IMR-90 (cell line): ENCODE data around the gene HOXB2. TPM values are rescaled to one million over a fixed set of nuclear protein-coding genes. Genes with fewer than 3 reads are reported as not detected.

Experiments
- ATAC-seq: fragments of 200-7000 bp; cut with Tn5 transposase; 2 replicates; pipeline ENCODE4 v1.9.1; 2020; ENCODE audit warnings: low read depth, mild to moderate bottlenecking, moderate library complexity
- BruUV-seq: library from RNA; stranded (reverse); fragments of 400-500 nt; replicated peaks from 2 replicates; lab custom pipeline; 2021; lab: Mats Ljungman, UMichigan
- CTCF ChIA-PET: fragments of 300-600 bp; formaldehyde crosslinking; extraction: SDS; loops from one replicate; lab custom pipeline; 2021; ENCODE audit warnings: antibody characterized with exemption; lab: Yijun Ruan, JAX
- POLR2A ChIA-PET: fragments of 300-600 bp; sonication (Branson Sonifier 250); formaldehyde crosslinking; loops from one replicate; lab custom pipeline; 2022; ENCODE audit warnings: antibody characterized with exemption; ENCODE audit not compliant: unreplicated experiment; lab: Charles Lee
- DNase-seq: peaks from one replicate; pipeline ENCODE4 v3.0.0; 2013
- H2AFZ ChIP-seq: replicated peaks from 2 replicates; pipeline ENCODE3; 2013; ENCODE audit warnings: low read length, mild to moderate bottlenecking; ENCODE audit not compliant: poor library complexity
- H2AK5ac ChIP-seq: 2 replicates; pipeline ENCODE4 v1.6.1; 2013; ENCODE audit warnings: low read depth, low read length, inconsistent platforms
- H2AK9ac ChIP-seq: replicated peaks from 2 replicates; pipeline ENCODE3; 2013; ENCODE audit warnings: mild to moderate bottlenecking, low read depth, low read length, moderate library complexity; ENCODE audit not compliant: poor library complexity
- H2BK120ac ChIP-seq: 2 replicates; pipeline ENCODE4 v1.6.1; 2013; ENCODE audit warnings: low read depth, low read length, inconsistent platforms
- H2BK15ac ChIP-seq: 3 replicates; pipeline ENCODE4 v1.6.1; 2013; ENCODE audit warnings: low read depth, low read length, inconsistent platforms
- H2BK20ac ChIP-seq: 2 replicates; pipeline ENCODE4 v1.6.1; 2013; ENCODE audit warnings: low read depth, mild to moderate bottlenecking, inconsistent platforms, low read length, moderate library complexity
- H2BK5ac ChIP-seq: 2 replicates; pipeline ENCODE4 v1.6.1; 2013; ENCODE audit warnings: mild to moderate bottlenecking, low read depth, low read length, inconsistent platforms; ENCODE audit not compliant: poor library complexity, severe bottlenecking
- H3K14ac ChIP-seq: replicated peaks from 2 replicates; pipeline ENCODE4 v1.6.1; 2013; ENCODE audit warnings: low read depth, low read length, inconsistent platforms
- H3K18ac ChIP-seq: 2 replicates; pipeline ENCODE4 v1.6.1; 2013; ENCODE audit warnings: low read depth, low read length, control low read depth
- H3K23ac ChIP-seq: 2 replicates; pipeline ENCODE4 v1.6.1; 2013; ENCODE audit warnings: low read depth, low read length, inconsistent platforms
- H3K27ac ChIP-seq: 2 replicates; pipeline ENCODE4 v1.5.1; 2013; ENCODE audit warnings: mild to moderate bottlenecking, control low read depth, low read length; ENCODE audit not compliant: insufficient read depth
- H3K27me3 ChIP-seq: 2 replicates; pipeline ENCODE4 v1.6.1; 2013; ENCODE audit warnings: low read length; ENCODE audit not compliant: control insufficient read depth, insufficient read depth
- H3K36me3 ChIP-seq: 2 replicates; pipeline ENCODE4 v1.6.1; 2013; ENCODE audit warnings: low read length, mixed read lengths; ENCODE audit not compliant: control insufficient read depth, insufficient read depth
- H3K4ac ChIP-seq: 2 replicates; pipeline ENCODE4 v1.6.1; 2013; ENCODE audit warnings: low read depth, low read length, inconsistent platforms
- H3K4me1 ChIP-seq: 2 replicates; pipeline ENCODE4 v1.6.1; 2013; ENCODE audit warnings: low read length, mixed read lengths; ENCODE audit not compliant: control insufficient read depth, insufficient read depth
- H3K4me2 ChIP-seq: 2 replicates; pipeline ENCODE4 v1.6.1; 2013; ENCODE audit warnings: low read depth, mild to moderate bottlenecking, control low read depth, low read length, moderate library complexity
- H3K4me3 ChIP-seq: 2 replicates; pipeline ENCODE4 v1.5.1; 2013; ENCODE audit warnings: low read depth, mild to moderate bottlenecking, control low read depth, low read length, moderate library complexity; ENCODE audit not compliant: insufficient read depth
- H3K56ac ChIP-seq: 2 replicates; pipeline ENCODE4 v1.6.1; 2013; ENCODE audit warnings: low read length, inconsistent platforms; ENCODE audit not compliant: insufficient read depth; ENCODE audit errors: extremely low read depth
- H3K79me1 ChIP-seq, 2 experiments: 2 replicates each; pipeline ENCODE4 v1.6.1; 2013; ENCODE audit warnings: low read length in 2 of 2, inconsistent platforms in 1 of 2, low read depth in 1 of 2
- H3K9ac ChIP-seq: 2 replicates; pipeline ENCODE4 v1.6.1; 2013; ENCODE audit warnings: low read depth, low read length, control low read depth
- H3K9me1 ChIP-seq: 2 replicates; pipeline ENCODE4 v1.6.1; 2013; ENCODE audit warnings: low read length, inconsistent platforms; ENCODE audit not compliant: insufficient read depth
- H3K9me3 ChIP-seq: 2 replicates; pipeline ENCODE4 v1.6.1; 2013; ENCODE audit warnings: low read length; ENCODE audit not compliant: control insufficient read depth, insufficient read depth
- H4K20me1 ChIP-seq: 2 replicates; pipeline ENCODE4 v1.6.1; 2013; ENCODE audit warnings: low read length, inconsistent platforms; ENCODE audit not compliant: insufficient read depth
- H4K5ac ChIP-seq: 2 replicates; pipeline ENCODE4 v1.6.1; 2013; ENCODE audit warnings: mild to moderate bottlenecking, low read depth, low read length, control low read depth
- H4K8ac ChIP-seq, 2 experiments: 2 replicates each; pipeline ENCODE4 v1.6.1; 2013; ENCODE audit warnings: low read depth in 2 of 2, low read length in 2 of 2, control low read depth in 1 of 2, inconsistent platforms in 1 of 2
- H4K91ac ChIP-seq: 2 replicates; pipeline ENCODE4 v1.6.1; 2013; ENCODE audit warnings: low read depth, low read length, inconsistent platforms; ENCODE audit not compliant: insufficient read depth
- CEBPB ChIP-seq: IDR thresholded peaks from 2 replicates; pipeline ENCODE4 v1.6.1; 2012; ENCODE audit warnings: low read depth, low read length, improper control_type of control experiment
- FOS ChIP-seq: fragments of 150-350 bp; IDR thresholded peaks from 2 replicates; pipeline ENCODE4 v1.6.1; 2016; ENCODE audit warnings: low read depth, low read length
- MAFK ChIP-seq: IDR thresholded peaks from 2 replicates; pipeline ENCODE4 v1.6.1; 2012; ENCODE audit warnings: low read depth, low read length, improper control_type of control experiment
- MAZ ChIP-seq: IDR thresholded peaks from 2 replicates; pipeline ENCODE4 v1.6.1; 2012; ENCODE audit warnings: low read depth, mild to moderate bottlenecking, low read length, improper control_type of control experiment, moderate library complexity, borderline replicate concordance
- MXI1 ChIP-seq: IDR thresholded peaks from 2 replicates; pipeline ENCODE4 v1.6.1; 2012; ENCODE audit warnings: low read depth, mild to moderate bottlenecking, low read length, moderate library complexity, borderline replicate concordance
- NFE2L2 ChIP-seq: fragments of 150-350 bp; IDR thresholded peaks from 2 replicates; pipeline ENCODE4 v1.6.1; 2016; ENCODE audit warnings: low read depth, mild to moderate bottlenecking, low read length
- RAD21 ChIP-seq: IDR thresholded peaks from 2 replicates; pipeline ENCODE4 v1.6.1; 2012; ENCODE audit warnings: low read length, improper control_type of control experiment
- USF2 ChIP-seq: fragments of 150-350 bp; IDR thresholded peaks from 2 replicates; pipeline ENCODE4 v1.6.1; 2017; ENCODE audit warnings: mild to moderate bottlenecking, antibody characterized with exemption, low read length, low read depth
- WGBS, 2 experiments: methylation state at CpG; one replicate each; pipeline versions ENCODE4 v1.1.5 to v1.1.7; 2013; ENCODE audit warnings: missing lambda C conversion rate in 2 of 2; ENCODE audit not compliant: insufficient read length in 1 of 2; ENCODE audit errors: extremely low coverage in 2 of 2; 5-methylcytosine and 5-hydroxymethylcytosine counted together
- dilution Hi-C: fragments of 300-500 bp; cut with HindIII; formaldehyde crosslinking; loops from one replicate; pipeline ENCODE4 v1.14.3; 2018; ENCODE audit warnings: low sequenced_read_pairs; ENCODE audit not compliant: unreplicated experiment
- in situ Hi-C: fragments of 300-500 bp; cut with MboI; formaldehyde crosslinking; loops from 3 replicates; pipeline ENCODE4 v1.14.3; 2019; ENCODE audit warnings: low sequenced_read_pairs, inconsistent platforms, mixed read lengths
- intact Hi-C: fragments of 100-400 bp; cut with micrococcal nuclease; formaldehyde crosslinking; loops from 2 replicates; pipeline ENCODE4 v1.10.0; 2022
- polyA plus RNA-seq, 3 experiments: library from polyadenylated mRNA; depleted of rRNA; stranded (reverse); fragments of >200 nt; gene quantifications; 2 replicates each; pipeline ENCODE4 v1.2.3, GENCODE V29; 2012; ENCODE audit warnings: low replicate concordance in 1 of 3
- total RNA-seq: library from RNA; depleted of rRNA; stranded (reverse); fragments of >200 nt; gene quantifications from 2 replicates; pipeline ENCODE4 v1.2.3, GENCODE V29; 2012

The HOXB2 gene
- total and polyA plus RNA-seq, 2 of the 4 experiments (the other 2 are of a cell fraction) = 2.7 to 29.9 TPM

GRCh38 chr17:48520631-48521079 lies 24.3 kb downstream of the HOXB2 start:
- H2AFZ ChIP-seq = no peak overlapping the region
- no TSS peak for BruUV-seq

More at GRCh38 chr17:48520631-48521079, 24.3 kb downstream of the HOXB2 start:
- ChIA-PET CTCF (no interaction called here), POLR2A (interaction anchor here (0.6 kb wide), 2 partner anchors 42 to 188 kb away, joined by 3 read pairs; no protein-coding TSS in a partner anchor)
- H3K56ac ChIP-seq = no peak overlapping the region
- H3K9me3 ChIP-seq = no peaks in the 10 kb centered on the region
- H2BK5ac ChIP-seq = no peak overlapping the region
- H3K27me3 ChIP-seq = peaks cover 17% of the 10 kb centered on the region
- peak overlapping the region; percentile 7; the same call in 1 of the 2 replicates for H3K18ac ChIP-seq
- intact Hi-C loops = no loop called here
- dilution Hi-C loops = no loop called here
- peaks cover 16% of the 10 kb centered on the region for H3K4me1 ChIP-seq
- peaks cover 5% of the 10 kb centered on the region for H3K9me1 ChIP-seq
- peak overlapping the region; percentile 2; the same call in 1 of the 2 replicates for H2BK120ac ChIP-seq
- peak overlapping the region; percentile 8; the same call in 1 of the 3 replicates for H2BK15ac ChIP-seq
- no peak overlapping the region for H4K91ac ChIP-seq
- H4K20me1 ChIP-seq = no peaks in the 10 kb centered on the region
- no peak overlapping the region for H3K4me3 ChIP-seq
- H4K8ac ChIP-seq = no peak overlapping the region; a peak in 1 of 4 replicates
- TF ChIP-seq MAZ (no peak), USF2 (no peak), NFE2L2 (no peak), CEBPB (no peak), MAFK (no peak), FOS (no peak), MXI1 (no peak), RAD21 (no peak)
- no peak overlapping the region for H3K9ac ChIP-seq
- peak; percentile 67 for DNase-seq
- no CpG with 5 or more reads among the region's 1 CpG for WGBS, 2 experiments
- no peak overlapping the region for H3K27ac ChIP-seq
- H2AK9ac ChIP-seq = no peak overlapping the region
- ATAC-seq = peak; percentile 50
- no peak overlapping the region for H4K5ac ChIP-seq
- no peaks in the 10 kb centered on the region for H3K79me1 ChIP-seq
- H3K4me2 ChIP-seq = no peak overlapping the region
- H3K23ac ChIP-seq = no peak overlapping the region
- in situ Hi-C loops = no loop called here
- H2BK20ac ChIP-seq = peak overlapping the region; percentile 21; the same call in 1 of the 2 replicates
- peak overlapping the region; percentile 85; the same call in 1 of the 2 replicates for H3K4ac ChIP-seq
- no peaks in the 10 kb centered on the region for H3K36me3 ChIP-seq
- no peak overlapping the region; the same call in 1 of the 2 replicates for H3K14ac ChIP-seq
- no peak overlapping the region for H2AK5ac ChIP-seq
